Measurements from ENCODE around the gene VASP.

GRCh38 chr19:45502111-45502510, 5.2 kb upstream of the VASP start:
- no peak for TF ChIP-seq CTCF (IDR thresholded peaks at IDR 0.05)
- no peak for TF ChIP-seq EZH2 (IDR thresholded peaks at IDR 0.05)
- no peak for TF ChIP-seq EZH2phosphoT487 (IDR thresholded peaks at IDR 0.05)

Measured in neural progenitor cell (in vitro differentiated cells).